Heart right ventricle (tissue), 16 donors: Measurements from ENCODE around the gene ATPAF1. TPM values are rescaled to one million over a fixed set of nuclear protein-coding genes. Genes with fewer than 3 reads are reported as not detected.
A peak's percentile ranks its signal among the peaks of the same experiment; 100 is the strongest.

Experiments
- ATAC-seq, 8 donors: fragments of 200-7000 bp; cut with Tn5 transposase; one replicate each; pipeline ENCODE4 v1.9.1; 2020; ENCODE audit warnings: mild to moderate bottlenecking in 8 of 8, moderate library complexity in 8 of 8, moderate number of reproducible peaks in 1 of 8
- DNase-seq, 2 donors: peaks; one replicate each; pipeline ENCODE4 v3.0.0-alpha.2; 2020
- H3K27ac ChIP-seq, 10 donors: fragments of 200-600 bp; sonication (generic) in 2 of 10; one replicate each; pipeline versions ENCODE4 v1.5.0 to v1.8.0; 2020 to 2022; ENCODE audit warnings: mild to moderate bottlenecking in 3 of 10
- H3K27me3 ChIP-seq, 7 donors: fragments of 200-600 bp; one replicate each; pipeline ENCODE4 v1.8.0; 2021 to 2022; ENCODE audit warnings: mild to moderate bottlenecking in 2 of 7
- H3K36me3 ChIP-seq, 9 donors: fragments of 200-600 bp; sonication (generic) in 1 of 9; one replicate each; pipeline versions ENCODE4 v1.5.0 to v1.8.0; 2020 to 2022; ENCODE audit warnings: mild to moderate bottlenecking in 2 of 9
- H3K4me1 ChIP-seq, 9 donors: fragments of 200-600 bp; sonication (generic) in 1 of 9; one replicate each; pipeline versions ENCODE4 v1.5.0 to v1.8.0; 2020 to 2022; ENCODE audit warnings: mild to moderate bottlenecking in 4 of 9
- H3K4me3 ChIP-seq, 10 donors: fragments of 200-600 bp; sonication (generic) in 2 of 10; one replicate each; pipeline versions ENCODE4 v1.5.0 to v1.8.0; 2020 to 2022; ENCODE audit warnings: mild to moderate bottlenecking in 7 of 10, moderate library complexity in 2 of 10
- H3K9me3 ChIP-seq, 11 donors: fragments of 200-600 bp in 10 of 11; sonication (generic) in 2 of 11; one replicate each; pipeline versions ENCODE4 v1.5.0 to v1.8.0; 2013 to 2022; ENCODE audit warnings: mild to moderate bottlenecking in 2 of 11, control low read depth in 1 of 11, moderate library complexity in 1 of 11
- CTCF ChIP-seq, 9 donors: fragments of 200-600 bp; sonication (generic) in 2 of 9; IDR thresholded peaks; one replicate each; pipeline versions ENCODE4 v1.5.0 to v1.8.0; 2021 to 2022; ENCODE audit warnings: antibody characterized with exemption in 9 of 9, mild to moderate bottlenecking in 5 of 9, moderate library complexity in 1 of 9
- WGBS, 2 donors: extraction: QIAGEN DNeasy Blood & Tissue Kit; methylation state at CpG; one replicate each; pipeline ENCODE4 v1.1.7; 2013; ENCODE audit warnings: inconsistent platforms in 1 of 2; 5-methylcytosine and 5-hydroxymethylcytosine counted together
- intact Hi-C, 10 donors: fragments of 100-400 bp; cut with DNase I; formaldehyde crosslinking; loops; one replicate each; pipeline versions ENCODE4 v1.11.1 to v1.14.2; 2022
- polyA plus RNA-seq, 2 donors: library from polyadenylated mRNA; stranded (reverse); fragments of 200-250 nt; gene quantifications; one replicate each; pipeline ENCODE4 v1.2.3, GENCODE V29; 2013
- total RNA-seq, 10 donors: library from RNA; stranded (reverse); fragmentation: NEBNext Ultra II Directional in 3 of 10; extraction: Animal tissue kit (Norgen Biotek cat#: 25700) in 3 of 10; gene quantifications; one replicate each; pipeline versions ENCODE4 v1.2.1 to v1.2.4, GENCODE V29; 2021 to 2023
- donor health status: Arrhythmogenic right ventricular cardiomyopathy.
- donor health status: ischemic (EF 13 %, LVEDD 7.1; RV severe dilation, severe dysfunction).
- donor health status: healthy with polysubstance abuse.
- donor health status: DM: no; HTN: yes; CAD: no.
- donor health status: DM: no; HTN: no; CAD: no.
- donor health status: ischemic (EF 25% LVEDD 6.9; RV normal size, moderate dysfunction).
- donor health status: ischemic (EF 25% LVEDD 5.7; RV mildly dilated, moderate dysfunction).
- donor health status: healthy.
- donor health status: DM: yes; HTN: yes; CAD: no.
- donor health status: Ischemic cardiomyopathy.
- donor health status: ischemic (EF 35%, LVEDD 5.7; RV mildly dilated, moderate dysfunction).
- donor health status: nonischemic (EF 11% LVEDD 7.7; RV severe dilation, severe dysfunction).
- donor health status: DM: yes; HTN: yes; CAD: no.
- donor health status: PGD.
- donor health status: ischemic (EF 29% LVEDD 5.4; RV normal size, mild dysfunction).
- donor health status: nonischemic (EF 23%, LVEDD 6.1; RV moderate dilation, normal function).

The ATPAF1 gene
- total and polyA plus RNA-seq, 12 donors: 80.5 to 271 (median 195) TPM

- Histone ChIP-seq H3K9me3 (no peaks in the 10 kb centered on the region), H3K27ac (peak overlapping the region in 1 of 10 donors; percentile 76), H3K36me3 (peaks cover 0 to 82% (median 26%) of the 10 kb centered on the region in 9 donors), H3K4me1 (peaks cover 0 to 10% (median 0%) of the 10 kb centered on the region in 9 donors), H3K27me3 (no peaks in the 10 kb centered on the region), H3K4me3 (no peak overlapping the region)
- DNase-seq (no peak), ATAC-seq (no peak)
- intact Hi-C loops: no loop called here
- no peak for TF ChIP-seq CTCF (IDR thresholded peaks at IDR 0.05)
- 84 to 96% methylated on average over 1 of the region's 1 CpG for WGBS, 2 donors
Observed at GRCh38 chr1:46675549-46676314, 7.6 kb upstream of the ATPAF1 start.

DNA sequence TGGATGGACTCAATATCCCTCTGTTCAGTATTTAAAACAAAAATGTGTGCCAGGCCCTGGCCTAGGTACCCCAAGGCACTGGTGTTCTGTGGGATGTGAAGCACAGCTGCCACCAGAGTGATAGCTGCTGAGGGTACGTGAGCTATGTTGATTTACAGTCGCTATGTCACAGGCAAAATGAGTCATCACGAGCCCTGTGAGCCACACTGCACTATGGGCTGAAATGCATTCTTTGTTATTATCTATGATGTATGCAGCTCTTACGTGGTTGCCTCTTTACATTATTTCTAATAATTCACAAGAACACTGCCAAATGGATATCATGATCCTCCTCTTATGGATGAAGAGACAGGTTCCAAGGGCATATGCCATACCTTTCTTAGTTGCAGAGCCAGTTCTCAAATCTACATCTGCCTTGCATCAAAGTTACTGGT is 5.6 kb upstream of the ATPAF1 start:
- TF ChIP-seq CTCF (IDR thresholded peaks at IDR 0.05): no peak
- peaks cover 0 to 62% (median 16%) of the 10 kb centered on the region in 9 donors for H3K36me3 ChIP-seq
- H3K27ac ChIP-seq: no peak overlapping the region
- H3K4me3 ChIP-seq: no peak overlapping the region
- peaks cover 0 to 10% (median 0%) of the 10 kb centered on the region in 9 donors for H3K4me1 ChIP-seq
- no peak for DNase-seq
- no peak for ATAC-seq
- intact Hi-C loops: no loop called here
- H3K27me3 ChIP-seq: no peaks in the 10 kb centered on the region
- 67 to 82% methylated on average over 4 of the region's 4 CpGs for WGBS, 2 donors
- H3K9me3 ChIP-seq: no peaks in the 10 kb centered on the region

DNA sequence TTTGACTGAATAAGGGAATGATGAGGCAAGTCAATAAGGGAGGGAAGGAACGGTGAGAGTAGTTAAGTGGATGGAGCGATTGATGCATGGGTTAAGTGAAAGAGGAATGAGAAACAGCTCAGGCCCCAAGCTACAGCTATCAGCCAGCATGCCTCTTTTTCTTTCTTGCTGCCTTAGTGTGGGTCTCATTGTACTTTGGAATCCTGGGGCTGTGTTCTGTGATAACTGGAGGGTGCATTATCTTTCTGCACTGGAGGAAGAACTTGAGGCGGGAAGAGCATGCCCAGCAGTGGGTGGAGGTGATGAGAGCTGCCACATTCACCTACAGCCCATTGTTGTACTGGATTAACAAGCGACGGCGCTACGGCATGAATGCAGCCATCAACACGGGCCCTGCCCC is 4.5 kb upstream of the ATPAF1 start:
- ATAC-seq: no peak
- peaks cover 0 to 51% (median 9%) of the 10 kb centered on the region in 9 donors for H3K36me3 ChIP-seq
- intact Hi-C loops: no loop called here
- DNase-seq: no peak
- no peak overlapping the region for H3K4me3 ChIP-seq
- no peaks in the 10 kb centered on the region for H3K9me3 ChIP-seq
- no peak overlapping the region for H3K27ac ChIP-seq
- peaks cover 0 to 15% (median 0%) of the 10 kb centered on the region in 9 donors for H3K4me1 ChIP-seq
- WGBS, 2 donors: 47 to 61% methylated on average over 8 of the region's 8 CpGs
- no peak for TF ChIP-seq CTCF (IDR thresholded peaks at IDR 0.05)
- no peaks in the 10 kb centered on the region for H3K27me3 ChIP-seq

- no peaks in the 10 kb centered on the region for H3K27me3 ChIP-seq
- intact Hi-C loops: no loop called here
- H3K4me3 ChIP-seq: no peak within 1 kb of the TSS
- DNase-seq (no peak), ATAC-seq (no peak)
- H3K4me1 ChIP-seq: peaks cover 4 to 26% (median 10%) of the 10 kb centered on the region in 9 donors
- H3K36me3 ChIP-seq: peaks cover 0 to 40% (median 5%) of the 10 kb centered on the region in 9 donors
- 88 to 93% methylated on average over 3 of the region's 3 CpGs for WGBS, 2 donors
- H3K9me3 ChIP-seq: no peaks in the 10 kb centered on the region
- no peak within 1 kb of the TSS for H3K27ac ChIP-seq
- TF ChIP-seq CTCF (IDR thresholded peaks at IDR 0.05): no peak
Observed at GRCh38 chr1:46671554-46671953, 3.4 kb upstream of the ATPAF1 start, which contains the start of gene TEX38. Gene TEX38 (plus strand): TSS chr1:46671854. CDS start chr1:46671935, 81 bp downstream.
